ENCODE measurements around the gene C12orf42.

- TF ChIP-seq POLR2AphosphoS5 (IDR thresholded peaks at IDR 0.05; ENCODE audit: low read depth, low read length), result no peak
- no peak for TF ChIP-seq REST (IDR thresholded peaks at IDR 0.05; ENCODE audit: insufficient read depth in 1 of 2, low read depth in 2 of 2, low read length in 2 of 2)
- no peak for TF ChIP-seq TAF1 (IDR thresholded peaks at IDR 0.05; ENCODE audit: borderline replicate concordance, insufficient read depth, low read length)
- no peak for TF ChIP-seq SIN3A (IDR thresholded peaks at IDR 0.05; ENCODE audit: borderline replicate concordance, insufficient read depth, low read length)
Observed at GRCh38 chr12:103495469-103496456, at the start of gene C12orf42.
